C4-2B (cell line): ENCODE measurements around the gene CACNB3.

Source experiments
- H3K27ac ChIP-seq: fragments of 450-650 bp; 2 replicates; pipeline ENCODE4 v1.5.1; 2017
- ZFX ChIP-seq: fragments of 450-650 bp; IDR thresholded peaks from 2 replicates; pipeline ENCODE4 v1.6.1; 2017
- TF ChIP-seq, protein P1 (sequence below): fragments of 450-650 bp; conservative IDR thresholded peaks from 2 replicates; pipeline ENCODE4 v1.5.1; 2017; ENCODE audit warnings: mild to moderate bottlenecking

CACNB3 gene

DNA sequence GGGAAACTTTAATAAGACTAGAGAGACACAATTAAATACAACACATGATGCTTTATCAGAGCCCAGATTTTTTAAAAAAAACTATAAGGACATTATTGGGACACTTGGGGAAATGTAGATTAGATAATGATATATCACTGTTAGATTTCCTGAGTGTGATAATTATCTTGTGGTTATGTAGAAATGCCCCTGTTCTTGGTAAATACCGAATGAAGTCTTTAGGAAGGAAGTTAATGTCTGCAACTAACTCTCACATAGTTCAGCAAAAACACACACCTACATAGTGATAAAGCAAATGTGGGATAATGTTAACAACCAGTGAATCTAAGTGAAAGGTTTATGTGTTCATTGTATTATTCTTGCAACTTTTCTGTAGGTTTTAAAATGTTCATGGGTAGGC lies 14.6 kb upstream of the CACNB3 start:
- no peak overlapping the region for H3K27ac ChIP-seq
- TF ChIP-seq, protein P1, sequence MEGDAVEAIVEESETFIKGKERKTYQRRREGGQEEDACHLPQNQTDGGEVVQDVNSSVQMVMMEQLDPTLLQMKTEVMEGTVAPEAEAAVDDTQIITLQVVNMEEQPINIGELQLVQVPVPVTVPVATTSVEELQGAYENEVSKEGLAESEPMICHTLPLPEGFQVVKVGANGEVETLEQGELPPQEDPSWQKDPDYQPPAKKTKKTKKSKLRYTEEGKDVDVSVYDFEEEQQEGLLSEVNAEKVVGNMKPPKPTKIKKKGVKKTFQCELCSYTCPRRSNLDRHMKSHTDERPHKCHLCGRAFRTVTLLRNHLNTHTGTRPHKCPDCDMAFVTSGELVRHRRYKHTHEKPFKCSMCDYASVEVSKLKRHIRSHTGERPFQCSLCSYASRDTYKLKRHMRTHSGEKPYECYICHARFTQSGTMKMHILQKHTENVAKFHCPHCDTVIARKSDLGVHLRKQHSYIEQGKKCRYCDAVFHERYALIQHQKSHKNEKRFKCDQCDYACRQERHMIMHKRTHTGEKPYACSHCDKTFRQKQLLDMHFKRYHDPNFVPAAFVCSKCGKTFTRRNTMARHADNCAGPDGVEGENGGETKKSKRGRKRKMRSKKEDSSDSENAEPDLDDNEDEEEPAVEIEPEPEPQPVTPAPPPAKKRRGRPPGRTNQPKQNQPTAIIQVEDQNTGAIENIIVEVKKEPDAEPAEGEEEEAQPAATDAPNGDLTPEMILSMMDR = no peak
- no peak for TF ChIP-seq ZFX

DNA sequence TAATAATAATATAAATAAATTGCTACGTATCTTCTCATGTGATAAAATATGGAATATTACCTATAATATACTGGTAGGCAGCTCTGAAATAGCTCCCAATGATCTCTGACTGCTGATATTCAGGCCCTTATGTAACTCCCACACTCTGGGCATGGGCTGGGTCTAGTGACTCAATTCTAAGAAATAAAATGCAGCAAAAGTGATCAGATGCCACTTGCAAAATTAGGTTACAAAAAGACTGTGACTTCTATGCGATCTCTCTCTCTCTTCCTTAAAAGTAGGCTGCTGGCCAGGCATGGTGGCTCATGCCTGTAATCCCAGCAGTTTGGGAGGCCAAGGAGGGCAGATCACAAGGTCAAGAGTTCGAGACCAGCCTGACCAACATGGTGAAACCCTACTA lies 10.3 kb upstream of the CACNB3 start:
- TF ChIP-seq, protein P1 = no peak
- TF ChIP-seq ZFX = no peak
- no peak overlapping the region for H3K27ac ChIP-seq

DNA sequence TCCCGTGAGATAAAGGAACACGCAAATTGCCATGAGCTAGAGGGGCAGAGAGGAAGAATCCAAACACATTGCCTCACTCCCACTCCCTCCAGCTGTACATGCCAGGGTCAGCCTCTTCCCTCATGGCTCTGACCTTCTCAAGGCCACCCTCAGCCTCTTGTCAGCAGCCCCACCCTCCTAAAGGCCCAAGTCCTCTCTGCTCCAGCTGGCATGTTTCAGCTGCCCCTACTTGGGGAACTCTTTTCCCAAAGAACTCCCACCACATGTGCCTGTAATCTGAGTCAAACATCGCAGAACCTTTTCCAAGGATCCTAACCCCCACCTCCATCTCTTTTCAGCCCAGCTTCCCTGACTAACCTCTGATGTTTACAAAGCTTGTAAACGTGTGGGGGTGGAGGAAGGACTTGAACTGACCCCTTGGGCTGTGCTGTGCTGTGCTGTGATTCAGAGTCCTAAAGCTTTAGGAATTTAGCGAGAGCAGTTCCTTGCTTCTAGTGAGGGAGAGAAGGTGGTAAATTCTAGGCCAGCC lies 7.3 kb upstream of the CACNB3 start:
- TF ChIP-seq, protein P1 = no peak
- no peak for TF ChIP-seq ZFX
- no peak overlapping the region for H3K27ac ChIP-seq

DNA sequence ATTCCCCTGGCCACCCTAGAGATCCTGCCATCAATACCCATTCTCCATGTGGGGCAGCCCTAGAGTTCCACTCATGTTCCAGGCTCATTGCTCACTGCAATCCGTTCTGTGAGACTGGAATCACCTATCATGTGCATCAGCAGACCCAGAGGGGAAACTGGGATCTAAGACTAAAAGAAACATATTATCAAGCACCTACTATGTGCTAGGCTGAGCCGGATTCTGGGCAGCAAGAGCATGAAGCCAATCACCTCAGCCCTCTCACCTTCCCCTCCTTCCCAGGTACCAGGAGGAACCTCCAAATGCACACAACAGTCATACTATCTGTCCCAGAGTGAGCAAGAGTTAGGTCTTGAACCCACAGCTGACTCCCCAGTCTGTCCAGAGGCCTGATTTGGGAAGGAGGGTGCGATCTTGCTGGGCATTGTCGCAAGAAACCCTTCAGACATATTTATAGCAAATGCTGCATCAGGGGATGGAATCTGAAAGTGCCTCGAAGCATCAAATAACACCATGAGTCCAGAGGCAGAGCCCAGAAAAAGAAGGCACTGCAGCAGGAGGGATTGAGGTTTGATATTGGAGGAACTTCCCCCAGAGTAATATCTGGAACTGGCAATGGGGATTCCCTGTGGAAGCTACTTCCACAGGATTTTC lies 6.7 kb upstream of the CACNB3 start:
- no peak overlapping the region for H3K27ac ChIP-seq
- TF ChIP-seq, protein P1 = no peak
- no peak for TF ChIP-seq ZFX

DNA sequence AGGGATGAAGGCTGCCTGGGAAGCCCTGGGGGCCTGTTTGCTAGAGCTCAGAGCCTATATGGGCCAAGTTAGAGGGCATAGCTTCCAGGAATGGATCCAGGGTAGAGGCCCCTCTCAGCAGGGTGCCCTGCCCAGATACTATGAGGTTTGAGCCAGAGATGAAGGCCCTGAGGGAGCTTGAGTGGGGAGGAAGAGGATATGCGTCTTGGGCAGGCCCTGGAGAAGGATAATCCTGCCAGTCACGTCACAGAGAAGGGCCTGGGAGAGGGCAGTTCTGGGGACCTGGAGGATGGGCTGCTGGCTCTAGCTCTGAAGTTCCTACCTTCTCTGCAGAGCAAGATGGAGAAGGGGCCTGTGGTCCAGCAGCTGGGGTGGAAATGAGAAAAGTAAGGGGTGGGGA lies 5.9 kb upstream of the CACNB3 start:
- H3K27ac ChIP-seq = no peak overlapping the region
- no peak for TF ChIP-seq ZFX
- TF ChIP-seq, protein P1 = no peak

DNA sequence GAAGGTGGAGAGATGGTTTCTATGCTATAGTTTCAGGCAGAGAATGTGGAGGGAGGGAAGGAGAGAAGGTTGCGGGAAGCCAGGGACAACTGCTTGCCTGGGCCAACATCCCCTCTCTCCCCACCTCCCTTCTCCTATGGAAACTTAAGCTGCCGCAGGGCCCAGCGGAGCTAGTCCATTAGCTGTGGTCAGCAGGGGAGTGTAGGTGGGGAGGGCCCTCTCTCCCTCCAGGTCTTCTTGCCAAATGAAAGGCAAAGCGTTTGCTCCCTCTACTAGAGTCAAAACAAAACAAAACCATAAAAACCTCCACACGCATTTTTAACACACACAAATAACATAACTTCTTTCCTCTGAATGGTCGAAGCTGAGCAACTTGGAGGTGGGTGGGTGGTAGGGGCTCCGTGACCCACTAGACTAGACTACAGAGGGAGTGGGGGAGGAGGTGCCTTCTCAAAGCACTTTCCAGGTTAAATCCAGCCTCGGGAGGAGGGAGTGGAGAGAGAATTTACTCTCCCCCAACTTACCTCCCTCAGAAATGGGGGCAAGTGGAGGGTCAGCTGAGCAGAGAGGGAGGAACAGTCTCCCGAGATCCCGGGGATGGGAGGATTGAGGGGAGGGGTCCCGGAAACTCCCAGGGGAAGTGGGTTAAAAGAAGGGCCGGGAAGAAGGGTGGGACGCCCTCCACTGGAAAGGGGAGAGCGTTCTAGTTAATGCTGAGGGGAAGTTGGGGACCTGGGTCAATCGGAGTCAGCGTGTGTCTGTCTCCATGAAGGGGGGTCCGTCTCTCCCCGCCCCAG lies 4.6 kb upstream of the CACNB3 start:
- TF ChIP-seq ZFX = no peak
- TF ChIP-seq, protein P1 = no peak
- H3K27ac ChIP-seq = peak overlapping the region; percentile 95; the same call in 1 of the 2 replicates
